Measurements from ENCODE around the gene ALDH3B1. TPM values are rescaled to one million over a fixed set of nuclear protein-coding genes. Genes with fewer than 3 reads are reported as not detected.

Gene ALDH3B1
- total and polyA plus RNA-seq, 2 of the 4 experiments (the other 2 are of a cell fraction), result 11.8 to 22.8 TPM

DNA sequence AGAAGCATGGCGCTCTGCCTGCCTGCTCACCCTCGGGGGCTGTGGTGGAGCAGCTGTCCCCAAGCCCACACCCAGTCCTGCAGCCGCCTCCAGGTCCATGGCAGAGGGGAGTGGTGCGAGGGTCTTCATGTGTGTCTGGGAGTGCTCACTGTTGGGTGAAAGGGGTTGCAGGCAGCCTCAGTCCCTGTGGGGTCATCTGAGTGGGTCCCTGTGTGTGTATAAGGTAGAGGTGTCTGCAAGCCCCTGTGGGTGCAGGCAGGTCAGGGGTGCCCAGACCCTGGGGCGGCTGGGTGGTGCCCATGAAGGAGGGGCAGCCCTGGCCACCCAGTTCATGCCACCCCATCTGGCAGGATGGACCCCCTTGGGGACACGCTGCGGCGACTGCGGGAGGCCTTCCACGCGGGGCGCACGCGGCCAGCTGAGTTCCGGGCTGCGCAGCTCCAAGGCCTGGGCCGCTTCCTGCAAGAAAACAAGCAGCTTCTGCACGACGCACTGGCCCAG is 4.9 kb downstream of the ALDH3B1 start:
- ChIA-PET POLR2A (ENCODE audit: unreplicated experiment) (interaction anchor here (1.1 kb wide), 1 partner anchor 10 kb away, joined by 3 read pairs; no protein-coding TSS in a partner anchor), CTCF (no interaction called here)
- 92% methylated on average over 14 of the region's 19 CpGs; no CpG with 5 or more reads in 1 of the 2 experiments for WGBS, 2 experiments (ENCODE audit: extremely low coverage in 2 of 2, insufficient read length in 1 of 2)
- peak overlapping the region; percentile 78; the same call in 1 of the 2 replicates for H3K27ac ChIP-seq (ENCODE audit: insufficient read depth, low read length)
- peak overlapping the region; percentile 70; the same call in 1 of the 2 replicates for H3K18ac ChIP-seq (ENCODE audit: low read depth, low read length)
- H2BK15ac ChIP-seq (ENCODE audit: low read depth, low read length), result peak overlapping the region; percentile 91; the same call in 2 of the 3 replicates
- no peaks in the 10 kb centered on the region for H4K20me1 ChIP-seq (ENCODE audit: insufficient read depth, low read length)
- no peak overlapping the region for H3K4me3 ChIP-seq (ENCODE audit: insufficient read depth, low read depth, low read length)
- peak overlapping the region; percentile 95; the same call in 1 of the 2 replicates for H2AK5ac ChIP-seq (ENCODE audit: low read depth, low read length)
- H4K8ac ChIP-seq (ENCODE audit: low read depth in 2 of 2, low read length in 2 of 2), result peak overlapping the region; percentile 37 to 88; a peak in 3 of 4 replicates
- no peak overlapping the region for H3K23ac ChIP-seq (ENCODE audit: low read depth, low read length)
- H3K9me3 ChIP-seq (ENCODE audit: control insufficient read depth, insufficient read depth, low read length), result no peaks in the 10 kb centered on the region
- H3K4ac ChIP-seq (ENCODE audit: low read depth, low read length), result peak overlapping the region; percentile 96
- H3K27me3 ChIP-seq (ENCODE audit: control insufficient read depth, insufficient read depth, low read length), result no peaks in the 10 kb centered on the region
- peaks cover 23 to 45% of the 10 kb centered on the region in 2 experiments; a peak in 3 of 4 replicates for H3K79me1 ChIP-seq (ENCODE audit: low read depth in 1 of 2, low read length in 2 of 2)
- TF ChIP-seq CHD1 (IDR thresholded peaks at IDR 0.05; ENCODE audit: low read depth, low read length), result no peak
- TF ChIP-seq MXI1 (IDR thresholded peaks at IDR 0.05; ENCODE audit: borderline replicate concordance, low read depth, low read length), result no peak
- no peak for TF ChIP-seq MAZ (IDR thresholded peaks at IDR 0.05; ENCODE audit: borderline replicate concordance, low read depth, low read length)
- TF ChIP-seq BHLHE40 (IDR thresholded peaks at IDR 0.05; ENCODE audit: low read depth, low read length), result no peak
- no peak for TF ChIP-seq SMC3 (IDR thresholded peaks at IDR 0.05; ENCODE audit: low read depth, low read length)
- TF ChIP-seq POLR2A (IDR thresholded peaks at IDR 0.05; ENCODE audit: low read depth, low read length), result no peak
- no peak for TF ChIP-seq RCOR1 (IDR thresholded peaks at IDR 0.05; ENCODE audit: insufficient replicate concordance, low read length)
- TF ChIP-seq, protein P1, sequence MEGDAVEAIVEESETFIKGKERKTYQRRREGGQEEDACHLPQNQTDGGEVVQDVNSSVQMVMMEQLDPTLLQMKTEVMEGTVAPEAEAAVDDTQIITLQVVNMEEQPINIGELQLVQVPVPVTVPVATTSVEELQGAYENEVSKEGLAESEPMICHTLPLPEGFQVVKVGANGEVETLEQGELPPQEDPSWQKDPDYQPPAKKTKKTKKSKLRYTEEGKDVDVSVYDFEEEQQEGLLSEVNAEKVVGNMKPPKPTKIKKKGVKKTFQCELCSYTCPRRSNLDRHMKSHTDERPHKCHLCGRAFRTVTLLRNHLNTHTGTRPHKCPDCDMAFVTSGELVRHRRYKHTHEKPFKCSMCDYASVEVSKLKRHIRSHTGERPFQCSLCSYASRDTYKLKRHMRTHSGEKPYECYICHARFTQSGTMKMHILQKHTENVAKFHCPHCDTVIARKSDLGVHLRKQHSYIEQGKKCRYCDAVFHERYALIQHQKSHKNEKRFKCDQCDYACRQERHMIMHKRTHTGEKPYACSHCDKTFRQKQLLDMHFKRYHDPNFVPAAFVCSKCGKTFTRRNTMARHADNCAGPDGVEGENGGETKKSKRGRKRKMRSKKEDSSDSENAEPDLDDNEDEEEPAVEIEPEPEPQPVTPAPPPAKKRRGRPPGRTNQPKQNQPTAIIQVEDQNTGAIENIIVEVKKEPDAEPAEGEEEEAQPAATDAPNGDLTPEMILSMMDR (conservative IDR thresholded peaks at IDR 0.05; ENCODE audit: low read depth, low read length), result no peak
- TF ChIP-seq NFE2L2 (IDR thresholded peaks at IDR 0.05; ENCODE audit: low read depth, low read length), result no peak
- no peak for TF ChIP-seq MAFK (IDR thresholded peaks at IDR 0.05; ENCODE audit: low read depth, low read length)
- TF ChIP-seq, protein P2, sequence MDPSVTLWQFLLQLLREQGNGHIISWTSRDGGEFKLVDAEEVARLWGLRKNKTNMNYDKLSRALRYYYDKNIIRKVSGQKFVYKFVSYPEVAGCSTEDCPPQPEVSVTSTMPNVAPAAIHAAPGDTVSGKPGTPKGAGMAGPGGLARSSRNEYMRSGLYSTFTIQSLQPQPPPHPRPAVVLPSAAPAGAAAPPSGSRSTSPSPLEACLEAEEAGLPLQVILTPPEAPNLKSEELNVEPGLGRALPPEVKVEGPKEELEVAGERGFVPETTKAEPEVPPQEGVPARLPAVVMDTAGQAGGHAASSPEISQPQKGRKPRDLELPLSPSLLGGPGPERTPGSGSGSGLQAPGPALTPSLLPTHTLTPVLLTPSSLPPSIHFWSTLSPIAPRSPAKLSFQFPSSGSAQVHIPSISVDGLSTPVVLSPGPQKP (IDR thresholded peaks at IDR 0.05; ENCODE audit: borderline replicate concordance, low read depth, low read length), result no peak
- TF ChIP-seq, protein P3, sequence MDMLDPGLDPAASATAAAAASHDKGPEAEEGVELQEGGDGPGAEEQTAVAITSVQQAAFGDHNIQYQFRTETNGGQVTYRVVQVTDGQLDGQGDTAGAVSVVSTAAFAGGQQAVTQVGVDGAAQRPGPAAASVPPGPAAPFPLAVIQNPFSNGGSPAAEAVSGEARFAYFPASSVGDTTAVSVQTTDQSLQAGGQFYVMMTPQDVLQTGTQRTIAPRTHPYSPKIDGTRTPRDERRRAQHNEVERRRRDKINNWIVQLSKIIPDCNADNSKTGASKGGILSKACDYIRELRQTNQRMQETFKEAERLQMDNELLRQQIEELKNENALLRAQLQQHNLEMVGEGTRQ (IDR thresholded peaks at IDR 0.05; ENCODE audit: low read depth, low read length), result no peak
- TF ChIP-seq RAD21 (IDR thresholded peaks at IDR 0.05; ENCODE audit: low read length), result no peak
- no peak for TF ChIP-seq FOS (IDR thresholded peaks at IDR 0.05; ENCODE audit: low read depth, low read length)
- in situ Hi-C loops (cut with MboI; ENCODE audit: low sequenced_read_pairs) (no loop called here), dilution Hi-C loops (cut with HindIII; ENCODE audit: low sequenced_read_pairs, unreplicated experiment) (no loop called here), intact Hi-C loops (cut with micrococcal nuclease) (loop anchor here (5.0 kb wide), 2 partner anchors 102 to 192 kb away; no protein-coding TSS in a partner anchor)
- H3K36me3 ChIP-seq (ENCODE audit: control insufficient read depth, insufficient read depth, low read length), result no peaks in the 10 kb centered on the region
- H4K91ac ChIP-seq (ENCODE audit: insufficient read depth, low read depth, low read length), result peak overlapping the region; percentile 93
- H3K4me2 ChIP-seq (ENCODE audit: low read depth, low read length), result no peak overlapping the region
- H3K9me1 ChIP-seq (ENCODE audit: insufficient read depth, low read length), result peaks cover 31% of the 10 kb centered on the region
- peak overlapping the region; percentile 100 for H2AK9ac ChIP-seq (replicated peaks; ENCODE audit: low read depth, low read length, poor library complexity)
- H3K56ac ChIP-seq (ENCODE audit: extremely low read depth, insufficient read depth, low read length), result no peak overlapping the region
- peaks cover 42% of the 10 kb centered on the region for H3K4me1 ChIP-seq (ENCODE audit: control insufficient read depth, insufficient read depth, low read length)
- BruUV-seq (replicated peaks), result no TSS peak
- peak overlapping the region; percentile 77 for H4K5ac ChIP-seq (ENCODE audit: low read depth, low read length)
- peak overlapping the region; percentile 93 for H2BK120ac ChIP-seq (ENCODE audit: low read depth, low read length)
- peak overlapping the region; percentile 78 for H3K14ac ChIP-seq (replicated peaks; ENCODE audit: low read depth, low read length)
- no peak overlapping the region for H3K9ac ChIP-seq (ENCODE audit: low read depth, low read length)
- no peak for ATAC-seq (ENCODE audit: low read depth)
- H2BK20ac ChIP-seq (ENCODE audit: low read depth, low read length), result peak overlapping the region; percentile 93
- H2BK5ac ChIP-seq (ENCODE audit: low read depth, low read length, poor library complexity, severe bottlenecking), result peak overlapping the region; percentile 92
- H2AFZ ChIP-seq (replicated peaks; ENCODE audit: low read length, poor library complexity), result no peak overlapping the region
- no peak for DNase-seq

Measured in IMR-90 (cell line).